Measurements from ENCODE around the gene IGFALS. TPM values are rescaled to one million over a fixed set of nuclear protein-coding genes. Genes with fewer than 3 reads are reported as not detected.

Gene IGFALS
- total RNA-seq, 2 donors from 2014 or later: not detected

- Histone ChIP-seq H3K27ac (ENCODE audit: low read depth, low read length) (no peak overlapping the region), H3K4me3 (ENCODE audit: low read length) (no peak overlapping the region), H3K27me3 (ENCODE audit: control insufficient read depth, insufficient read depth, low read length, poor library complexity, severe bottlenecking) (no peaks in the 10 kb centered on the region), H3K9me3 (ENCODE audit: control insufficient read depth, low read length) (no peaks in the 10 kb centered on the region), H3K36me3 (ENCODE audit: control insufficient read depth, insufficient read depth, low read length) (peaks cover 19% of the 10 kb centered on the region), H3K9ac (ENCODE audit: extremely low read depth, low read length, poor library complexity, severe bottlenecking) (no peak overlapping the region), H3K4me1 (ENCODE audit: control insufficient read depth, insufficient read depth, low read length) (peaks cover 8% of the 10 kb centered on the region)
- no peak for TF ChIP-seq CTCF (conservative IDR thresholded peaks at IDR 0.05)
- Mint-ChIP-seq H3K27me3 (ENCODE audit: insufficient read depth) (no peaks in the 10 kb centered on the region), H3K36me3 (ENCODE audit: low read depth) (peaks cover 11% of the 10 kb centered on the region), H3K4me3 (no peak overlapping the region), H3K9me3 (no peaks in the 10 kb centered on the region), H3K4me1 (peaks cover 10% of the 10 kb centered on the region), H3K27ac (peak overlapping the region; percentile 66)
- DNase-seq: no peak
- WGBS, 2 experiments (ENCODE audit: insufficient coverage in 1 of 2, insufficient read length in 1 of 2): 92 to 95% methylated on average over 21 to 33 of the region's 34 CpGs
Observed at GRCh38 chr16:1778200-1779179, 15.0 kb downstream of the IGFALS start.

GRCh38 chr16:1777375-1778199 is 15.9 kb downstream of the IGFALS start:
- Mint-ChIP-seq H3K4me3 (no peak overlapping the region), H3K27ac (no peak overlapping the region), H3K4me1 (peaks cover 7% of the 10 kb centered on the region), H3K27me3 (ENCODE audit: insufficient read depth) (no peaks in the 10 kb centered on the region), H3K36me3 (ENCODE audit: low read depth) (peaks cover 11% of the 10 kb centered on the region), H3K9me3 (no peaks in the 10 kb centered on the region)
- no peak overlapping the region for H3K4me3 ChIP-seq (ENCODE audit: low read length)
- no peaks in the 10 kb centered on the region for H3K9me3 ChIP-seq (ENCODE audit: control insufficient read depth, low read length)
- 88 to 94% methylated on average over 31 to 36 of the region's 36 CpGs for WGBS, 2 experiments (ENCODE audit: insufficient coverage in 1 of 2, insufficient read length in 1 of 2)
- no peaks in the 10 kb centered on the region for H3K27me3 ChIP-seq (ENCODE audit: control insufficient read depth, insufficient read depth, low read length, poor library complexity, severe bottlenecking)
- H3K4me1 ChIP-seq (ENCODE audit: control insufficient read depth, insufficient read depth, low read length): peaks cover 8% of the 10 kb centered on the region
- no peak for DNase-seq
- H3K36me3 ChIP-seq (ENCODE audit: control insufficient read depth, insufficient read depth, low read length): peaks cover 19% of the 10 kb centered on the region
- TF ChIP-seq CTCF (conservative IDR thresholded peaks at IDR 0.05): no peak
- H3K27ac ChIP-seq (ENCODE audit: low read depth, low read length): no peak overlapping the region
- H3K9ac ChIP-seq (ENCODE audit: extremely low read depth, low read length, poor library complexity, severe bottlenecking): no peak overlapping the region

GRCh38 chr16:1776991-1777374 is 16.5 kb downstream of the IGFALS start:
- H3K4me3 Mint-ChIP-seq: no peak overlapping the region
- DNase-seq: no peak
- no peak overlapping the region for H3K4me3 ChIP-seq (ENCODE audit: low read length)
- H3K9me3 ChIP-seq (ENCODE audit: control insufficient read depth, low read length): no peaks in the 10 kb centered on the region
- no peaks in the 10 kb centered on the region for H3K27me3 ChIP-seq (ENCODE audit: control insufficient read depth, insufficient read depth, low read length, poor library complexity, severe bottlenecking)
- no peak overlapping the region for H3K9ac ChIP-seq (ENCODE audit: extremely low read depth, low read length, poor library complexity, severe bottlenecking)
- H3K36me3 ChIP-seq (ENCODE audit: control insufficient read depth, insufficient read depth, low read length): peaks cover 19% of the 10 kb centered on the region
- WGBS, 2 experiments (ENCODE audit: insufficient coverage in 1 of 2, insufficient read length in 1 of 2): 97 to 99% methylated on average over 12 to 22 of the region's 22 CpGs
- no peaks in the 10 kb centered on the region for H3K9me3 Mint-ChIP-seq
- H3K27ac ChIP-seq (ENCODE audit: low read depth, low read length): no peak overlapping the region
- H3K4me1 Mint-ChIP-seq: peaks cover 10% of the 10 kb centered on the region
- peaks cover 8% of the 10 kb centered on the region for H3K4me1 ChIP-seq (ENCODE audit: control insufficient read depth, insufficient read depth, low read length)
- no peaks in the 10 kb centered on the region for H3K27me3 Mint-ChIP-seq (ENCODE audit: insufficient read depth)
- peaks cover 12% of the 10 kb centered on the region for H3K36me3 Mint-ChIP-seq (ENCODE audit: low read depth)
- TF ChIP-seq CTCF (conservative IDR thresholded peaks at IDR 0.05): no peak
- H3K27ac Mint-ChIP-seq: no peak overlapping the region

Measured in endodermal cell (in vitro differentiated cells).